Stimulated activated CD8-positive, alpha-beta memory T cell treated with anti-CD3 and anti-CD28 coated beads, Interleukin-7, amount 100 ng/mL, for 4 hours (primary cell): ENCODE results near the gene SLC25A24.

ENCODE experiments used
- DNase-seq, 2 donors: peaks; one replicate each; pipeline ENCODE4 v3.0.0-alpha.2; 2020; ENCODE audit warnings: low read depth in 2 of 2

The SLC25A24 gene

GRCh38 chr1:108106775-108107174 lies 93.4 kb downstream of the SLC25A24 start:
- DNase-seq, result no peak

GRCh38 chr1:108100148-108100547 lies 100.0 kb downstream of the SLC25A24 start:
- DNase-seq, result no peak

- DNase-seq, result no peak
Measured at GRCh38 chr1:108097018-108097417, 103.1 kb downstream of the SLC25A24 start.

GRCh38 chr1:108096089-108096488 lies 104.1 kb downstream of the SLC25A24 start:
- no peak for DNase-seq

GRCh38 chr1:108089477-108089876 lies 110.7 kb downstream of the SLC25A24 start:
- DNase-seq, result no peak

- DNase-seq, result no peak
Measured at GRCh38 chr1:108085628-108086027, 114.5 kb downstream of the SLC25A24 start.

GRCh38 chr1:108084866-108085477 lies 115.2 kb downstream of the SLC25A24 start:
- no peak for DNase-seq
